ENCODE measurements around the gene CCDC73. TPM values are rescaled to one million over a fixed set of nuclear protein-coding genes. Genes with fewer than 3 reads are reported as not detected.

Gene CCDC73
- total RNA-seq, 1 donor from 2014 or later: not detected

DNA sequence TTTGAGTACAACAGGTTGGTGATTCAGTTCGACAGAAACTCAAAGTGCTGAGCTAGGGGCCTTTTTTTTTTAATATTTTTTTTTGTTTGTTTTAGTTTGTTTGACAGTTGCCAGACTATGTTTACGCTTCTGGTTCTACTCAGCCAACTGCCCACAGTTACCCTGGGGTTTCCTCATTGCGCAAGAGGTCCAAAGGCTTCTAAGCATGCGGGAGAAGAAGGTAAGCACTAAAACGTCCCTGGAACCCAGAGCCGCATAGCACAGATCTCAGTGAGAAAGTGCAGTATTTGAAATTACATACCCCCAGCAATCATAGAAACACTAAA is 35.9 kb upstream of the CCDC73 start:
- H3K4me3 Mint-ChIP-seq (ENCODE audit: unreplicated experiment): peak overlapping the region; percentile 72
- FAIRE-seq: no peak

DNA sequence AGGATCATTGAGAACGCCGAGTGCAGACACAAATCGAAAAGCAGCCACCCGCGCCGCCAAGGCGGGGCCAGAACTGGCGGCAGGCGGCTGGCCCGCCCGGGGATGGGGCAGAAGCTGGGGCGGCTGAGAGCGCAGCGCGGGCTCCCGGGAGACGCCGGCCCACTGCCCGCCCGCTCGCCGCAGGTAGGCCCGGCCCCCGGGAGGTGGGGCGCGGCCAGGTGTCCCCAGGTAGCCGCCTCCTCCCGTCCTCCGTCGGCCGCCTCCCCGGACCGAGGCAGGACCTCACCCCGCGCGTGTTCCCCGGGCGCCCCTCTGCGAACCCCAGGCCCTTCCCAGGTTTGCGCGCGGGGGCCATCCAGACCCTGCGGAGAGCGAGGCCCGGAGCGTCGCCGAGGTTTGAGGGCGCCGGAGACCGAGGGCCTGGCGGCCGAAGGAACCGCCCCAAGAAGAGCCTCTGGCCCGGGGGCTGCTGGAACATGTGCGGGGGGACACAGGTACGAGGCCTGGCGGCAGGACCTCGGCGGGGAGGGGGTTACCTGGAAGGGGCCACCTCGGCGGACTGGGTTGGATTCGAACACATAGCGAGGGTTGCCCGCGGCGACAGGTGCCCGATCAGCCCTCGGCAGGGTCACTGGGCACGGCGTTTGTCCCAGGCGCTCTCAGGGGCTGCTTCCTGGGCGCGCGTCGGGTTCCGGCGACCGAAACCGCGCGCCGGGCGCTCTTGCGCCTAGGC is 35.4 kb upstream of the CCDC73 start, which contains the start of gene PRRG4:
PRRG4 (plus strand) TSS at position 248 of the 733 bp plus-strand sequence. CDS start 603 bp downstream, outside the sequence.
- Histone ChIP-seq H3K27ac (ENCODE audit: low read depth, low read length) (no peak within 1 kb of the TSS), H3K4me1 (ENCODE audit: insufficient read depth, low read length) (peaks cover 4% of the 10 kb centered on the region), H3K9me3 (ENCODE audit: insufficient read depth, low read depth, low read length) (no peaks in the 10 kb centered on the region), H3K27me3 (ENCODE audit: insufficient read depth, low read length) (peaks cover 16% of the 10 kb centered on the region), H2AFZ (ENCODE audit: low read depth, low read length) (peak within 1 kb of the TSS; percentile 77), H3K79me2 (ENCODE audit: insufficient read depth, low read length) (no peaks in the 10 kb centered on the region), H3K36me3 (ENCODE audit: insufficient read depth, low read length) (no peaks in the 10 kb centered on the region), H4K20me1 (ENCODE audit: insufficient read depth, low read length) (no peaks in the 10 kb centered on the region), H3K4me2 (ENCODE audit: low read length) (peak within 1 kb of the TSS; percentile 83), H3K4me3 (ENCODE audit: insufficient read depth, low read depth, low read length) (peak within 1 kb of the TSS; percentile 51), H3K9ac (ENCODE audit: low read length) (peak within 1 kb of the TSS; percentile 32)
- peaks cover 16% of the 10 kb centered on the region for H3K27me3 Mint-ChIP-seq (ENCODE audit: low read depth, unreplicated experiment)
- H3K4me3 Mint-ChIP-seq (ENCODE audit: unreplicated experiment): peak within 1 kb of the TSS; percentile 87
- TF ChIP-seq EZH2 (IDR thresholded peaks at IDR 0.05; ENCODE audit: insufficient read depth, low read length): peak; percentile 41
- TF ChIP-seq, protein P1, sequence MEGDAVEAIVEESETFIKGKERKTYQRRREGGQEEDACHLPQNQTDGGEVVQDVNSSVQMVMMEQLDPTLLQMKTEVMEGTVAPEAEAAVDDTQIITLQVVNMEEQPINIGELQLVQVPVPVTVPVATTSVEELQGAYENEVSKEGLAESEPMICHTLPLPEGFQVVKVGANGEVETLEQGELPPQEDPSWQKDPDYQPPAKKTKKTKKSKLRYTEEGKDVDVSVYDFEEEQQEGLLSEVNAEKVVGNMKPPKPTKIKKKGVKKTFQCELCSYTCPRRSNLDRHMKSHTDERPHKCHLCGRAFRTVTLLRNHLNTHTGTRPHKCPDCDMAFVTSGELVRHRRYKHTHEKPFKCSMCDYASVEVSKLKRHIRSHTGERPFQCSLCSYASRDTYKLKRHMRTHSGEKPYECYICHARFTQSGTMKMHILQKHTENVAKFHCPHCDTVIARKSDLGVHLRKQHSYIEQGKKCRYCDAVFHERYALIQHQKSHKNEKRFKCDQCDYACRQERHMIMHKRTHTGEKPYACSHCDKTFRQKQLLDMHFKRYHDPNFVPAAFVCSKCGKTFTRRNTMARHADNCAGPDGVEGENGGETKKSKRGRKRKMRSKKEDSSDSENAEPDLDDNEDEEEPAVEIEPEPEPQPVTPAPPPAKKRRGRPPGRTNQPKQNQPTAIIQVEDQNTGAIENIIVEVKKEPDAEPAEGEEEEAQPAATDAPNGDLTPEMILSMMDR (IDR thresholded peaks at IDR 0.05; ENCODE audit: insufficient read depth, low read depth, low read length): no peak
- H3K27ac Mint-ChIP-seq (ENCODE audit: unreplicated experiment): no peak within 1 kb of the TSS
- H3K9me3 Mint-ChIP-seq (ENCODE audit: unreplicated experiment): no peaks in the 10 kb centered on the region
- FAIRE-seq: no peak
- no peaks in the 10 kb centered on the region for H3K36me3 Mint-ChIP-seq (ENCODE audit: low read depth, unreplicated experiment)
- peak; percentile 26 for DNase-seq (ENCODE audit: low read depth)
- no peaks in the 10 kb centered on the region for H3K4me1 Mint-ChIP-seq (ENCODE audit: low read depth, unreplicated experiment)

More for the DNA sequence above, 35.9 kb upstream of the CCDC73 start:
- no peak overlapping the region for H2AFZ ChIP-seq (ENCODE audit: low read depth, low read length)
- peak overlapping the region; percentile 83 for H3K4me2 ChIP-seq (ENCODE audit: low read length)
- H3K27ac Mint-ChIP-seq (ENCODE audit: unreplicated experiment): no peak overlapping the region
- no peaks in the 10 kb centered on the region for H3K36me3 ChIP-seq (ENCODE audit: insufficient read depth, low read length)
- no peaks in the 10 kb centered on the region for H3K9me3 ChIP-seq (ENCODE audit: insufficient read depth, low read depth, low read length)
- H3K27me3 ChIP-seq (ENCODE audit: insufficient read depth, low read length): peaks cover 16% of the 10 kb centered on the region
- TF ChIP-seq EZH2 (IDR thresholded peaks at IDR 0.05; ENCODE audit: insufficient read depth, low read length): no peak
- TF ChIP-seq, protein P1 (IDR thresholded peaks at IDR 0.05; ENCODE audit: insufficient read depth, low read depth, low read length): no peak
- H3K36me3 Mint-ChIP-seq (ENCODE audit: low read depth, unreplicated experiment): no peaks in the 10 kb centered on the region
- peaks cover 16% of the 10 kb centered on the region for H3K27me3 Mint-ChIP-seq (ENCODE audit: low read depth, unreplicated experiment)
- H3K79me2 ChIP-seq (ENCODE audit: insufficient read depth, low read length): no peaks in the 10 kb centered on the region
- H4K20me1 ChIP-seq (ENCODE audit: insufficient read depth, low read length): no peaks in the 10 kb centered on the region
- no peaks in the 10 kb centered on the region for H3K9me3 Mint-ChIP-seq (ENCODE audit: unreplicated experiment)
- H3K4me3 ChIP-seq (ENCODE audit: insufficient read depth, low read depth, low read length): peak overlapping the region; percentile 51
- no peaks in the 10 kb centered on the region for H3K4me1 Mint-ChIP-seq (ENCODE audit: low read depth, unreplicated experiment)
- H3K27ac ChIP-seq (ENCODE audit: low read depth, low read length): no peak overlapping the region
- no peak overlapping the region for H3K9ac ChIP-seq (ENCODE audit: low read length)
- H3K4me1 ChIP-seq (ENCODE audit: insufficient read depth, low read length): peaks cover 4% of the 10 kb centered on the region
- DNase-seq (ENCODE audit: low read depth): no peak

DNA sequence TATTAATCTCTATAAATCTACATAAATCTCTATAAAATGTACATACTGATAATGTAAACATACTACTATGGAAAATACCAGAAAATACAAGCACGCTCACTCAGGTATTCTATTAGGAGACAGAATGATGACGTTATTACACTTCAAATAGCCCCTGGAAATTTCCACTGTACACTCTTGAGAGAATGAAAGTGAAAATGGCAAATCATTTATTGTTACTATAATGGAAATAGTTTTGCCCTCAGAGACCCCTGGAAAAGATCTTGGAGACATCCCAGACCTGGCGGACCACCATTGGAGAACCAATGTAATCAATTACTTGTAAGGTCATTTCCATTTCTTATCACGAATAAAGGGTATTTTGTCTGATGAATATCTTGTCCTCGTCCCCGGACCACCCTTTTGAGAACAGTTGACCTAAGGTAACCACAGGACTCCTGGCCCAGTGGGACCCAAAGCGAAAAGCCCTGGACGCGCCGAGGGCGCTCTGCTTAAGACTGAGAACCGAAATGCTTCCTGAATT is 34.8 kb upstream of the CCDC73 start:
- Mint-ChIP-seq H3K27ac (ENCODE audit: unreplicated experiment) (no peak overlapping the region), H3K27me3 (ENCODE audit: low read depth, unreplicated experiment) (peaks cover 16% of the 10 kb centered on the region)

More for the DNA sequence above, 34.8 kb upstream of the CCDC73 start:
- H4K20me1 ChIP-seq (ENCODE audit: insufficient read depth, low read length): no peaks in the 10 kb centered on the region
- no peaks in the 10 kb centered on the region for H3K36me3 Mint-ChIP-seq (ENCODE audit: low read depth, unreplicated experiment)
- peak overlapping the region; percentile 32 for H3K9ac ChIP-seq (ENCODE audit: low read length)
- H3K4me3 Mint-ChIP-seq (ENCODE audit: unreplicated experiment): peak overlapping the region; percentile 87
- H3K4me1 ChIP-seq (ENCODE audit: insufficient read depth, low read length): peaks cover 4% of the 10 kb centered on the region
- H3K36me3 ChIP-seq (ENCODE audit: insufficient read depth, low read length): no peaks in the 10 kb centered on the region
- H3K4me3 ChIP-seq (ENCODE audit: insufficient read depth, low read depth, low read length): peak overlapping the region; percentile 51
- TF ChIP-seq, protein P1 (IDR thresholded peaks at IDR 0.05; ENCODE audit: insufficient read depth, low read depth, low read length): no peak
- TF ChIP-seq EZH2 (IDR thresholded peaks at IDR 0.05; ENCODE audit: insufficient read depth, low read length): no peak
- no peak for DNase-seq (ENCODE audit: low read depth)
- peaks cover 16% of the 10 kb centered on the region for H3K27me3 ChIP-seq (ENCODE audit: insufficient read depth, low read length)
- peak overlapping the region; percentile 77 for H2AFZ ChIP-seq (ENCODE audit: low read depth, low read length)
- FAIRE-seq: no peak
- H3K79me2 ChIP-seq (ENCODE audit: insufficient read depth, low read length): no peaks in the 10 kb centered on the region
- H3K9me3 Mint-ChIP-seq (ENCODE audit: unreplicated experiment): no peaks in the 10 kb centered on the region
- H3K4me1 Mint-ChIP-seq (ENCODE audit: low read depth, unreplicated experiment): no peaks in the 10 kb centered on the region
- H3K27ac ChIP-seq (ENCODE audit: low read depth, low read length): no peak overlapping the region
- H3K4me2 ChIP-seq (ENCODE audit: low read length): peak overlapping the region; percentile 83
- no peaks in the 10 kb centered on the region for H3K9me3 ChIP-seq (ENCODE audit: insufficient read depth, low read depth, low read length)
